Parathyroid adenoma (tissue), 2 donors: ENCODE results near the gene AGAP3.

ENCODE experiments used
- H2AFZ ChIP-seq: fragments of 300-600 bp; sonication (generic); one replicate; pipeline ENCODE4 v1.7.0; 2017; ENCODE audit warnings: antibody characterized with exemption, mild to moderate bottlenecking
- H3K27ac ChIP-seq: fragments of 300-600 bp; sonication (generic); one replicate; pipeline ENCODE4 v1.7.0; 2017
- H3K27me3 ChIP-seq: fragments of 300-600 bp; sonication (generic); one replicate; pipeline ENCODE4 v1.7.0; 2017; ENCODE audit warnings: low read length; ENCODE audit not compliant: control insufficient read depth, insufficient read depth
- H3K36me3 ChIP-seq: fragments of 300-600 bp; sonication (generic); one replicate; pipeline ENCODE4 v1.7.0; 2017; ENCODE audit warnings: low read length; ENCODE audit not compliant: control insufficient read depth, insufficient read depth
- H3K4me1 ChIP-seq: fragments of 300-600 bp; sonication (generic); one replicate; pipeline ENCODE4 v1.7.0; 2017; ENCODE audit warnings: control low read depth
- H3K4me2 ChIP-seq: fragments of 300-600 bp; sonication (generic); one replicate; pipeline ENCODE4 v1.7.0; 2017; ENCODE audit warnings: low read length
- H3K4me3 ChIP-seq: fragments of 300-600 bp; sonication (generic); one replicate; pipeline ENCODE4 v1.7.0; 2017; ENCODE audit warnings: low read depth, low read length
- H3K79me2 ChIP-seq: fragments of 300-600 bp; sonication (generic); one replicate; pipeline ENCODE4 v1.7.0; 2017; ENCODE audit warnings: control low read depth
- H3K9ac ChIP-seq: fragments of 300-600 bp; sonication (generic); one replicate; pipeline ENCODE4 v1.7.0; 2017; ENCODE audit warnings: mild to moderate bottlenecking
- H3K9me3 ChIP-seq: fragments of 300-600 bp; sonication (generic); one replicate; pipeline ENCODE4 v1.7.0; 2017; ENCODE audit warnings: low read length; ENCODE audit not compliant: control insufficient read depth
- CTCF ChIP-seq: fragments of 300-600 bp; sonication (generic); IDR thresholded peaks from one replicate; pipeline ENCODE4 v1.7.0; 2017; ENCODE audit warnings: antibody characterized with exemption, mild to moderate bottlenecking
- donor health status: primary hyperparathyroidism.

AGAP3 gene

DNA sequence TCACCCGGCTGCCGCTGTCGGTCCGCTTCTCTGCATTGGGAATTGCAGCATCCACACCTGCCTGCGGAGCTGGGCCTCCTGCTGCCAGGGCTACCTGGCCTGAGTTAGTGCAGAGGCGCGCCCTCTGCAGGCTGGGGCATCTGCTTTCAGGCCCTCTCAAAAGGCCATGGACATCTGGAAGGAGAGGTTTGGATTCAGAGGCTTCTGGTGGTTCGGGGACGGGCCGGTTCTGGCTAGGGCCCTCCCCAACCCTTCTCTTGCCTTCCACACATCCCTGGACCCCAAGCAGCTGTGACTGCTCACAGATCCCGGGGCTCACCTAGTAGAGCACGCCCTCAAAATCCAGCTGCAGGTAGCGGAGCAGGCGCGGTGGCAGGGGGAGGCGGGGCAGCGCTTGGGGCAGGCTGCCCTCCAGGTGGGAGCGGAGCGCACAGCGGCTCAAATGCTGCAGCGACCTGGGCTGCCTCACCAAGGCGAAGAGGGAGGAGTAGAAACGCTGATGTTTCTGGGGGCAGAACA is 89.6 kb downstream of the AGAP3 start:
- Histone ChIP-seq H3K27me3 (no peaks in the 10 kb centered on the region), H3K79me2 (no peaks in the 10 kb centered on the region), H3K36me3 (no peaks in the 10 kb centered on the region), H3K4me1 (peaks cover 5% of the 10 kb centered on the region), H3K4me2 (no peak overlapping the region), H3K27ac (no peak overlapping the region), H3K9me3 (no peaks in the 10 kb centered on the region), H2AFZ (no peak overlapping the region), H3K4me3 (no peak overlapping the region), H3K9ac (no peak overlapping the region)
- TF ChIP-seq CTCF: no peak

- H3K4me2 ChIP-seq: no peak overlapping the region
- no peaks in the 10 kb centered on the region for H3K79me2 ChIP-seq
- no peak for TF ChIP-seq CTCF
- H3K9me3 ChIP-seq: no peaks in the 10 kb centered on the region
- H2AFZ ChIP-seq: no peak overlapping the region
- no peak overlapping the region for H3K27ac ChIP-seq
- H3K9ac ChIP-seq: no peak overlapping the region
- peaks cover 5% of the 10 kb centered on the region for H3K4me1 ChIP-seq
- no peaks in the 10 kb centered on the region for H3K36me3 ChIP-seq
- no peaks in the 10 kb centered on the region for H3K27me3 ChIP-seq
- H3K4me3 ChIP-seq: no peak overlapping the region
These were observed 90.1 kb downstream of the AGAP3 start for GRCh38 chr7:151176401-151176800.

DNA sequence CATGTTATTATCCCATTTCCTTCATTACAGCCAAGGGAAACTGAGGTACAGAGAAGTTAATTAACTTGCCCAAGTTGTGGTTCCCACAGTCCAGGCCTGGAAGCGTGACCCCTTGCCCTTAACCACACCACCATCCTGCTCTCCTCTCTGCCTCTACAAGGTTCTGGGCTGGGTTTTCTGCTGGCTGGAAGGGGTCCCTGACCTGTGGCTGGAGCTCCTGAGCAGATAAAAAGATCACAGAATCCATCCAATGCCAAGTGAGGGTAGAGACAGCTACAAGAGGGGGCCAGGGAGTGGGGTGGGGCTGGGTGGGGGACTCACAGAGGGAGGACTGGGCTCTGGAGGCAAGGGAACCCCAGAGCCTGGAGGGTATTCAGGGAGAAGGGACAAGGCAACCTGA is 91.0 kb downstream of the AGAP3 start:
- Histone ChIP-seq H3K9ac (no peak overlapping the region), H3K27me3 (no peaks in the 10 kb centered on the region)

DNA sequence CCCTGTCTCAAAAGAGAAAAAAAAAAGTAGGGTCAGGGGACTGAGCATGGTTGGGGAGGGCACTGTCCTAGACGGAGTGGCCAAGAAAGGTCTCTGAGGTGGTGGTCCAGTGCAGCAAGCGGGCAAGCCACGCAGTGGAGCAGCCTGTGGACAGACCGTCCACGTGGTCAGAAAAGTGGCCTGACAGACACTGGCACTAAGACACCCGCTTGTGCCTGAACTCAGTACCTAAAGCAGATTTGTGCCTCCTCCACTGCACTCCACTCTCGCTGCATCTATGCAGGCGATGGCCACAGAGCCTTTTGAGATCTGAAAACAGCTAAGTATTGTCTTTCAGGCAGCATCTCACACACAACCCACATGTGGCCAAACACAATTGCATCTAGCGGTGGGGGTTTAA is 92.0 kb downstream of the AGAP3 start:
- Histone ChIP-seq H3K4me1 (peaks cover 5% of the 10 kb centered on the region), H3K9me3 (no peaks in the 10 kb centered on the region), H3K4me2 (no peak overlapping the region), H3K79me2 (no peaks in the 10 kb centered on the region), H3K36me3 (no peaks in the 10 kb centered on the region), H3K27ac (no peak overlapping the region), H3K27me3 (no peaks in the 10 kb centered on the region), H2AFZ (no peak overlapping the region), H3K9ac (no peak overlapping the region), H3K4me3 (no peak overlapping the region)
- TF ChIP-seq CTCF: no peak

More for the DNA sequence above, 91.0 kb downstream of the AGAP3 start:
- H2AFZ ChIP-seq: no peak overlapping the region
- no peak overlapping the region for H3K4me2 ChIP-seq
- H3K4me3 ChIP-seq: no peak overlapping the region
- peaks cover 5% of the 10 kb centered on the region for H3K4me1 ChIP-seq
- no peaks in the 10 kb centered on the region for H3K79me2 ChIP-seq
- H3K36me3 ChIP-seq: no peaks in the 10 kb centered on the region
- TF ChIP-seq CTCF: no peak
- H3K9me3 ChIP-seq: no peaks in the 10 kb centered on the region
- no peak overlapping the region for H3K27ac ChIP-seq

DNA sequence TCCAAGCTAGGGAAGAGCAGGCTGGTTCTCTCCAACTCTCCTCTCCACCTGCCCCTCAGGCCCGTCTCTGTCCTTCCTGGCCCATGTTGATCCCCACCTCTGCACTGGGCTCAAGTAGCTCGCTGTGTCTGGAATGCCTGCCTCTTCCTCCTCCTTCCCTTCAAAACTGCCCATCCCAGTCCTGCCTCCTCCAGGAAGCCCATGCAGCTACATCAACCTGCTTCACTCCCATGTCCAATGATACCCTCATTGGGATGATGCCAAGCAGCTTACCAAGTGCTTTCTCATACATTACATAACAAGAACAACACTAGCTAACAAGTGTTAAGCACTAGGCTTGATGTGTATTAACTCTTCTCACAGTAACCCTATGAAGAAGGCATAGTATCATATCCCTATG is 92.6 kb downstream of the AGAP3 start:
- no peak overlapping the region for H3K4me3 ChIP-seq
- H3K9ac ChIP-seq: no peak overlapping the region
- no peak overlapping the region for H3K27ac ChIP-seq
- H2AFZ ChIP-seq: no peak overlapping the region
- no peak overlapping the region for H3K4me2 ChIP-seq
- no peaks in the 10 kb centered on the region for H3K79me2 ChIP-seq
- H3K27me3 ChIP-seq: no peaks in the 10 kb centered on the region
- H3K9me3 ChIP-seq: no peaks in the 10 kb centered on the region
- H3K4me1 ChIP-seq: peaks cover 5% of the 10 kb centered on the region
- TF ChIP-seq CTCF: no peak
- H3K36me3 ChIP-seq: no peaks in the 10 kb centered on the region
